ENCODE results near the gene DYNC1H1. TPM values are rescaled to one million over a fixed set of nuclear protein-coding genes. Genes with fewer than 3 reads are reported as not detected.
"Not testable (repeated sequence)": the region's sequence is repeated elsewhere in the genome, so short reads cannot be mapped to it uniquely, and the experiment has no call there.

DYNC1H1 gene
- total RNA-seq, 1 donor from 2014 or later = 413 TPM

GRCh38 chr14:101980251-101980650 lies 15.9 kb downstream of the DYNC1H1 start:
- Mint-ChIP-seq H3K27me3 (no peaks in the 10 kb centered on the region), H3K9me3 (no peaks in the 10 kb centered on the region), H3K27ac (peak overlapping the region; percentile 68), H3K36me3 (peaks cover 37% of the 10 kb centered on the region), H3K4me3 (no peak overlapping the region), H3K4me1 (ENCODE audit: unreplicated experiment) (no peaks in the 10 kb centered on the region)
- no peak for DNase-seq (ENCODE audit: extremely low spot score, unreplicated experiment)
- no peak for TF ChIP-seq CTCF (conservative IDR thresholded peaks at IDR 0.05)

- no peaks in the 10 kb centered on the region for H3K27me3 Mint-ChIP-seq
- H3K4me1 Mint-ChIP-seq (ENCODE audit: unreplicated experiment) = no peaks in the 10 kb centered on the region
- no peaks in the 10 kb centered on the region for H3K9me3 Mint-ChIP-seq
- TF ChIP-seq CTCF (conservative IDR thresholded peaks at IDR 0.05) = no peak
- H3K36me3 Mint-ChIP-seq = peaks cover 37% of the 10 kb centered on the region
- H3K27ac Mint-ChIP-seq = peak overlapping the region; percentile 68
- H3K4me3 Mint-ChIP-seq = no peak overlapping the region
- DNase-seq (ENCODE audit: extremely low spot score, unreplicated experiment) = no peak
Observed at GRCh38 chr14:101980700-101981099, 16.3 kb downstream of the DYNC1H1 start.

GRCh38 chr14:101982621-101983020 lies 18.2 kb downstream of the DYNC1H1 start:
- no peaks in the 10 kb centered on the region for H3K27me3 Mint-ChIP-seq
- no peak for TF ChIP-seq CTCF (conservative IDR thresholded peaks at IDR 0.05)
- H3K4me1 Mint-ChIP-seq (ENCODE audit: unreplicated experiment) = no peaks in the 10 kb centered on the region
- peaks cover 38% of the 10 kb centered on the region for H3K36me3 Mint-ChIP-seq
- H3K4me3 Mint-ChIP-seq = no peak overlapping the region
- H3K27ac Mint-ChIP-seq = no peak overlapping the region
- no peaks in the 10 kb centered on the region for H3K9me3 Mint-ChIP-seq
- no peak for DNase-seq (ENCODE audit: extremely low spot score, unreplicated experiment)

- not testable (repeated sequence) for H3K4me1 Mint-ChIP-seq (ENCODE audit: unreplicated experiment); H3K9me3 Mint-ChIP-seq; H3K27ac Mint-ChIP-seq; DNase-seq (ENCODE audit: extremely low spot score, unreplicated experiment); H3K27me3 Mint-ChIP-seq; H3K4me3 Mint-ChIP-seq
- H3K36me3 Mint-ChIP-seq = peaks cover 40% of the 10 kb centered on the region
Observed at GRCh38 chr14:101984831-101985230, 20.5 kb downstream of the DYNC1H1 start.

- TF ChIP-seq CTCF (conservative IDR thresholded peaks at IDR 0.05) = no peak
- Mint-ChIP-seq H3K27me3 (no peaks in the 10 kb centered on the region), H3K27ac (no peak overlapping the region), H3K4me3 (no peak overlapping the region), H3K4me1 (ENCODE audit: unreplicated experiment) (no peaks in the 10 kb centered on the region), H3K9me3 (no peaks in the 10 kb centered on the region), H3K36me3 (peaks cover 38% of the 10 kb centered on the region)
- DNase-seq (ENCODE audit: extremely low spot score, unreplicated experiment) = no peak
Observed at GRCh38 chr14:101985957-101986356, 21.6 kb downstream of the DYNC1H1 start.

GRCh38 chr14:101986953-101987352 lies 22.6 kb downstream of the DYNC1H1 start:
- peaks cover 35% of the 10 kb centered on the region for H3K36me3 Mint-ChIP-seq
- TF ChIP-seq CTCF (conservative IDR thresholded peaks at IDR 0.05) = no peak

More at GRCh38 chr14:101986953-101987352, 22.6 kb downstream of the DYNC1H1 start:
- no peak overlapping the region for H3K4me3 Mint-ChIP-seq
- H3K27me3 Mint-ChIP-seq = no peaks in the 10 kb centered on the region
- DNase-seq (ENCODE audit: extremely low spot score, unreplicated experiment) = no peak
- no peak overlapping the region for H3K27ac Mint-ChIP-seq
- H3K4me1 Mint-ChIP-seq (ENCODE audit: unreplicated experiment) = no peaks in the 10 kb centered on the region
- H3K9me3 Mint-ChIP-seq = no peaks in the 10 kb centered on the region

Measured in type B pancreatic cell (in vitro differentiated cells).